ENCODE measurements around the gene AATK.

AATK gene

DNA sequence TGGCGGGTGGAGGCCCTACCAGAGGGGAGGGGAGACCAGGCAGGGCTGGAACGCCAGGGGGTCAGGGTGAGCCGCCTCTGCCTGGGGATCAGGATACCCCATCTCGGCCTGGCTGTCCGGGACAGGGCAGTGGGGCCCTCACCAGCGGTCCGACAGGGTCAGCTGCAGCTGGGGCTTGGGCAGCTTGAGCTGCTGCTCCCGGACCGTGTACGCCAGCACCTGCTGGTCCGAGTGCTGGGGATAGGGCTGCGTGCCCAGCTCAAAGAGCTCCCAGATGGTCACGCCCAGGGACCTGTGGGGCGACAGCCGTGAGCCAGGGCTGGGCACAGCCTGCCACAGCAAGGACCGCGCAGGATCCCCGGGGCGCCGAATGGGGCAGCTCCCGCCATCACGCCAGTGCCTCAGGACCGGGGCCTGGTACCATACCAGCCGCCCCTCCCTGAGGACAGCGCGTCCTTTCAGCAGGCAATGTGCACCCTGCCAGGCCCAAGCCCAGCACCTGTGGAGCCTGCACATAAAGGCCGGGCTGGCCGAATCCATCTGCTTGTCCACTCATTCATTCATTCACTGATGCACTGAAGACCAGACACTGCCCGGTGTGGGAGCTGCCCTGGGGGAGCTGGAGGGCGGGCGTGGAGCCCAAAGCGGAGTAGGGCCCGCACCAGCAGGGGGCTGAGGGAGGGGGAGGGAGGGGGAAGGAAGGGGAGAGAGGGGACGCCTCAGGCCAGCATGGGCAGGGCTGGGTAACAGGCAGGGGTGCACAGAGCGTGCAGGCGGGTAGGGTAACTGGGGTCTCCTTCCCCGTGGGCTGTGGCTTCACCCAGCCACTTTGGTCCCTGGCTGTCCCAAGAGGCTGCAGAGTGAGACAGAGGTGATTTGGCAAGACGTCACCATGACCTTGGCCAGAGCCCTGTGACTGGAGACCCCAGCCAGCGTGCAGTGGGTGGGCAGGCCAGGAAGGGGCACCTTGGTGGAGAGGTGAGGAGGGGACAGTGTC, 42.7 kb downstream of the AATK start:
- no peak for DNase-seq

DNA sequence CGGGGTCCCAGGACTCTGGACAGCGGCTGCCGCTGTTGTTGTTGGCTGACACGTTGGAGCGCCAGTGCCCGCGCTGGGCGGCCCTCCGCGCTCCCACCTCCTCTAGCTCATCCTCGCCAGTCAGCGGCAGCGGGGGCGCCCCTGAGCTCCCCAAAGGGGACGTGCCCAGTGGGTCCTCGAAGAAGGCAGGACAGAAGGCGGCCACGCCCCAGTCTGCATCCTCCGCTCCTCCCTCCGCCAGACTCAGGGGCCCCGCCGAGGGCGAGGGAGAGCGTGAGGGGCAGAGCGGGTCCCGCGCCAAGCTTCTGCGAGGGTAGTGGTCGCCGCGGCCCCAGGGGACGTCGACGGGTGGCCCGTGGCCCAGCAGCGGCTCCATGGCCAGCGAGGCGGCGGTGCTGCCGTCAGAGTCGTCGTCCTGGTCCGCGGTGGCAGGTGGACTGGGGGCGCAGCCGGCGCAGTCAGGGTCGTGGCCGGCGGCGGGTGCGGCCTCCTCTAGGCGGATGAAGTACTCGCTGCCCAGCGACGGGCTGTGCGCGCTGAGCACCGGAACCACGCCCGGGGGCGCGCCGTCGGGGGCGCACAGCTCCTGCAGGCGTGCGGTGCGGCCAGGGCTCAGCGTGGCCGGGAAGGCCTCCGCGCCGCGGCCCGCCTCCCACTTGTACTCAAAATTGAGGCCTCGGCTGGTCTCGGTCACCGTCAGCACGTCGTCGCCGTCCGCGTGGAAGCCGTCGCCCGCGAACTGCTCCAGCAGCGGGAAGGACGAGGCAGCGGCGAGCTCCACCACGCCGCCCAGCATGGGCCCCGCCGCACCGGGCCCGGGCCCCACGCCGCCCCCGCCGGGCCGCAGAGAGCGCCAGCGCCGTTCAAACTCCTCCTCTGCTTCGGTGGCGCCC, 43.9 kb downstream of the AATK start:
- no peak for DNase-seq

DNA sequence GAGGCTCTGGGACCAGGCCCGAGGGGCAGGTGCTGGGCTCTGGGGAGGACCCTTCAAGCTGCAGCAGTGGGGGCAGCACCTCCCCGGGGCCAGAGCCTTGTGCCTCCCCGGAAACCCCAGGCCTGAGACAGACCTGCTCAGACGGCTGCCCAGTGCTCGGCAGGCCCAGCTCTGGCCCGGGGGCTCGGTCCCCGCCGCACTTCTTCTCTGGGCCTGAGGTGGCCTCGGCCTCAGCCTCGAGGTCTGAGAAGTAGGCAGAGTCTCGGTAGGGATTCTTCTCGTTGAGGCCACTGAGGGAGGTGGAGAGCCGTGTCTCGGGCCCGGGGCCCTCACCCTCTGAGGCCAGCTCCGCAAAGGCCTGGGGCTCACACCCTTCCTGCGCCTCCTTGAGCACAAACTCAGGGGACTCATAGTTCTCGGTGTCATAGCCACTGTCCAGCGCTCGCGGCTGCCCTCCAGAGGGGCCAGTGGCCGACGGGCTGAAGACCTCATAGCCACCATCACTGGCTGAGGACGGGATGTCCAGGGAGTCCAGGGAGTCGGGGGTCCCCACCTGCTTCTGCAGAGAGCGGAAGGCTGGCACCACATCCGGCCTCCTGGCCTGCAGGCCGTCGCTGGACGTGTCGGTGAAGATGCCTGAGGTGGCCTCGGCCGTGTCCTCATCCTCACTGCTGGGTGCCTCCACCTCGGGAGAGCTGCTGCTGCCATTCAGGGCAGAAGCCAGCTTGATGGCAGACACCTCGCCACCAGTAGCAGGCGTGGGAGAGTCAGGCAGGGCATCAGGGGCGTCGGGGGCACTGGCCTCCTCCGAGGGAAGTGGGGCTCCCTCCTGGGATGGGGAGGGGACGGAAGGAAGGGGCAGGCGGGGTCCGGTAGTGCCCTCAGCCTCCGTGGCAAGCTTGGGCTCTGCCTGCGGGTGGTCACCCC, 45.1 kb downstream of the AATK start:
- no peak for DNase-seq

DNA sequence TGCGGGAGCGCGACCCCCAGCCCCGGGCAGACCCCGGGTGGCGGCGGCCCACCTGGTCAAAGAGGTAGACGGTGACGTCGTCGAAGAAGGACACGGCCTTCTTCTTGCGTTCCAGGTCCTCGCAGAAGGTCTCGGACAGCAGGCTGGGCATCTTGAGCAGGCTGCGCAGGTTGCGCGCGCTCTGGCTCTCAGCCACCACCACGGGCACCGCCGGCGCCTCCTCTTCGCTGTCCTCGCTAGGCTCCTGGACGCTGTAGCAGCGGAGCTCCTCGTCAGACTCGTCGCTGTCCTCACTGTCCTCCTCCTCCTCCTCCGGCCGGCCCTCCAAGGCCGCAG, 45.9 kb downstream of the AATK start:
- no peak for DNase-seq

DNA sequence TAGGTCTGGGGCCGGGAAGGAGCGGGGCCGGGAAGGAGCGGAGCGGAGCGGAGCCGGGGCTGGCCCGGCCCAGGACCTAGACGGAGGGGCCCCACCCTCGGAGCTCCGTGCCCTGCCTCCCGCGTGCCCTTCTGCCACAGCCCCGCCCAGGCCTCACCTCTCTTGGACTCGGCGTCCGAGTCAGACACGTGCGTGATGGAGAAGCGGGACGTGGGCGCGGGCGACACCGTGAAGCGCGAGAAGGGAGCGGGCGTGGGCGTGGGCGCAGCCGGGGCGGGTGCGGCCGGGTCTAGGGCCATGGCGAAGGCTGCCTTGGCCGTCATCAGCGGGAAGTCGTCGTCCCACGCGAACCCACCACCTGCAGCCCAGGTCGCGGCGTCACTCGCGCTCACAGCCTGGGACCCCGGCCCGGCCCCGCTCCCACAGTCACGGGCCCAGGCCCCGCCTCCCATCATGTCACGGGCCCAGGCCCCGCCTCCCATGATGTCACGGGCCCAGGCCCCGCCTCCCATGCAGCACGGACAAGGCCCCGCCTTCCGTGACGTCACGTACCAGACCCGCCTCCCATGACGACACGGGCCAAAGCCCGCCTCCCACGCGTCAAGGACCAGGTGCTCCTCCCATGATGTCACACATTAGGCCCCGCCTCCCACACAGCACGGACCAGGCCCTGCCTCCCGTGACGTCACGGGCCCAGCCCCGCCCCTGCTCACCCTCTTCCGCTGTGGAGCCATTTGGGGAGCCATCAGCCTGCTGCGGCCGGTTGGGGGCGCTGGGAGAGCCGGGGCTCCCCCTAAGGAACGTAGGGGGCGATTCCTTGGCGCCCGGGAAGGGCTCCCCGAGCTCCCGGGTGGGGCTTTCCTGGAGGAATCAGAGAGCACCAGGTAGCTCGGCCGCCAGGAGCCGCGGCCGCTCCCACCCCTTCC, 46.5 kb downstream of the AATK start:
- DNase-seq: peak; percentile 95

DNA sequence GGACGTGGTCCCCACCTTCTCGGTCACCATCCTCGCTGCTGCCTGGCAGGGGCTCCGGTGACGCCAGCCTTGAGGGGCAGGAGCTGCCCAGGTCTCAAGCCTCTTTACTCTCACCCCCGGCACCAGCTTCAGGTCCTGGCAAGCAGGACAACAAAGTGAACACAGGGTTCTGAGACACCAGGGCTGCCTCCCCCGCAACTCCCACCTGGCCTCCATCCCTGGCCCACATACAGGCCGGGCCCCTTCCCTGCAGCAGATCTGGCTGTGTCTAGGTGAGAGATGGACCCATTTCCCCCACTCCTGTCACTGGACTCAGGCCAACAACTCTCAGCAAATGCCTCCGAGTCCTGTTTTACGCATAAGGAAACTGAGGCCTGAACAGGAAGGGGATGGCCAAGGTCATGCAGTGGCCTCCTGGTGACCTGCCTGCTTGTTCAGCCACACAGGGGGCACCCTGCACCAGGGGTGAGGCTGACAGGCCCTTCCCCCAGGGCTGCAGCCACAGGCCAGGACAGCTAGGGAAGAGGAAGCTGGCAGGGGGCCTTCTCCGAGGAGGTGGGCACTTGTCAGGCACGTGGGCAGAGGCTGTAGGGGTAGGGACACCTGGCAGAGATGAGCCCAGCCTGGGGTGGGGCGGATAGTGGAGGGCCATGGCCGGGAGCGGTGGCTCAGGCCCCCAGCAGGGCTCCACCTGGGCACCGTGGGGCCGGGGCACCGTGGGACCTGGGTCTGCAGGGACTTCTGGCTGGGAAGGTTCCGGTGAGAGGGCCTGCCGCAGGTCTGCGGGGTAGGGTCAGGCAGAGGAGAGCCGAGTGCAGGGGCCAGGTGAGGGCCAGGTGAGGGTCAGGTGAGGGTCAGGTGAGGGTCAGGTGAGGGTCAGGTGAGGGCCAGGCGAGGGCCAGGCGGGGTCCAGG, 47.5 kb downstream of the AATK start:
- DNase-seq: no peak

DNA sequence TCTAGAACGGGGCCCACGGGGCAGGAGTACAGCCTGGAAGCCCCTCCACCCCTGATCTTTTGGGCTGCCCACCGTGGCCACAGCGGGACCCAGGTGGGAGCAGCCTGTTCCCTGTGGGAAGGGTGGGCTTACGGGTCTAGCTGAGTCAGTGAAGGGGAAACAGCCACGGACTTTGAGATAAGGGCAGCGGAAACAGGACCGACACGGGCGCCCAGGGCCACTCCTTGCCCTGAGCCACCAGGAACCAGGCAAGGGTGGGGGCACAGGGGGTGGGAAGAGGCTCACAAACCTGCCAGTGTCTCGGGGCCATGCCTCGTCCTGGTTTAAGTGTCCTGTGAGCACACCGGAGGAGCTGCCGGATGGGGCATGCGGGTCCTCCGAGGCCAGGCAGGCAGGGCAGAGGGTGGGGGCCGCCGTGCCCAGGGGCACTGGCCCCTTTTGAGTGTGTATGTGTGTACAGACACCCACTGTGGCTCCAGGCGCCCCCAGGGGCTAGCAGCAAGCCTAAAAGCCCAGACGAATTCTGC, 48.3 kb downstream of the AATK start:
- DNase-seq: no peak

DNA sequence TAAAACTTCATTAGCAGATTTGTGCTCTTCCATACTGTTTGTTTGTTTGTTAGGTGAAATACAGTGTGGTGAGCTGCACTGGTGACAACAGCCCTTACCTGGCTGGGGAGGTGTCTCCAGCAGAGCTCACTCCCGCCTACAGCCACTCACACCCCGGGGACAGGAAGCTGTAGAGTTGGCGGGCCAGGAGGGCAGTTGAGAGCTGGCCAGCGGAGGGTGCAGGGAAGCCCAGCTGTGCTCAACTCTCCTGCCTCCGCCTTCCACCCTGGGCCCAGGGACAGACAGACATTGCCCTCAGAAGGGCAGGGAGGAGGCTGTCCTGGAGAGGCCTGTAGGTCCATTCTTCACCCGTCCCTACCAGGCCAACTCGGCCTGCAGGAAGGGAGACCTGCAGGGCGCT, 49.3 kb downstream of the AATK start:
- no peak for DNase-seq

DNA sequence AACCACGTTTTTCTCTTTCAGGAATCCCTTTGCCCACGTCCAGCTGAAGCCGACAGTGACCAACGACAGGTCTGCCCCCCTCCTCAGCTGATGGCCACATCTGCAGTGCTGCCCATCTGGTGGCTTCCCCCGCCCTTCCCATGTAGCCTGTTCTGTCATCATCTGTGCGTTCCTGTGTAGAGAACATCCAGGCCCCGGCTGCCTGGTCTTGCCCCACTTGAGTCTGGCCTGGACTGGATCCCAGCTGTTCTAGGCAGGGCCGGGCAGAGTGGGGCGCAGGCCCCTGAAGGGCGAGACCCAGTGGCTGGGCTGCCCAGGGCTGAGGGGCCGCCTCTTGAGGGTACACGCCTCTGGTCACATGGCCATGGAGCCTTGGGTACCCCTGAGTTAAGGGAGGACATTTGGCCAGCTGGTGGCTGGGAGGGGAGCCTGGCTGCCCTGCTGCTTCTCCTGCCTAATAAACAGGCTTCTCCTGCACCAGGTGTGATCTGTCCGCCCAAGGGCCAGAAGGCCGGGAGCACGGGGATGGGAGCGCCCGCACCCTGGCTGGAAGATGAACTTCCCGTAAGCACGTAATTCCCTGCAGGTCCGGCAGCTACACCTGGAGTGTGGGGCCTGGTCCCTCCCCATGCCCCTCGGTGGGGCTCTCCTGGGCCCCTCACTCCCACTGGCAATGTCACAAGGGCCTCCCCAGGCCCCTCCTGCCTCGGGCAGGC, 50.1 kb downstream of the AATK start:
- no peak for DNase-seq

DNA sequence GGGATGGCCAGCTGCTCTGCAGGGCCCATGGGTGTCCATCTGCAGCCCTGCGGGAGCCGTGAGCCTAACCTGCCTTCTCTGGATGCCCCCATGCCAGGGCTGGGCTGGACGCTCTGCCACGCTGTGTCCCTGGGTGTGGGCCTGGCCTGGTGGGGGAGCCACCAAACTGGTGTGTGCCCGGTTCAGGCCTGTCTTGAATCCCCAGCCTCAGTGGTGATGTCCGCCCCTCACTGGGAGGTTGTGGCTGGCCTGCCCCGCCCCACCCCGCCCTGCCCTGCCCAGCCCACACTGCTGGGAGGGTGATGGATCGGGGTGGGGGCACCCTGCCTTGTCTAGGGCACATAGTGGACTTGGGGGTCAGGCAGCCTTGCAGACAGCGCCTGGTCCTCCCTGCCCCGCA, 50.8 kb downstream of the AATK start:
- no peak for DNase-seq

DNA sequence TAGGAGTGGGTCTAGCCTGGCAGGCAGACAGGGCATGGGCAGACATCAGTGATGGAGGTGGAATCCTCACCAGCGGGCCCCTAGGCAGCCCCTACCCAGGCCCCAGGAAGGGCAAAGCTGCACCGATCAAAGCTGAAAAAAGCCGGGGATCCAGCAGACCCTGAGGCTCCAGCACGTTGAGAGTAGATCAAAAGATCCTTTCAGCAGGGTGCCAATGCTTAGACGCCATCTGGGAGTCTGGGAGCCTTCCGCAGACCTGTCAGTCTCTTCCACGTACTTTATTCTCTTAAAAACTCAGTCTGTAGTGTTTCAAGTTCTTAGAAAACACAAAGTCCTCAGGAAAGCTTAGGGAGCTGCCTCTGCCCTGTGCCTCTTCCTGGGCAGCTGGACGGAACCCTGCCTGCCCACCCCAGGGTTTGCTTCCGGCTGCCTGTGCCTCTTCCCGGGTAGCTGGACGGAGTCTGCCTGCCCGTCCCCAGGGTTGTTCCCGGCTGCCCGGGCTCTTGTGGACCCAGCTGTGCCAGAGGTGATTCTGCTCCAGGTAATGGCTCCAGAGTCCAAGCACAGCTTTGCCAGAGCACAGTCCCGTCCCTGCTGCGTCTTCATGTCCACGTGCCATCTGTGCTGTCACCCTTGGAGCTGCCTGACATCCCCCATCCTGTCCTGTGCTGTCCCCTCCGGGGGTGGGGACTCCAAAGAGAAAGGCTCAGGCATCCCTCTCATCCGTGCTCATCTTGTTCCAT, 51.5 kb downstream of the AATK start:
- DNase-seq: no peak

DNA sequence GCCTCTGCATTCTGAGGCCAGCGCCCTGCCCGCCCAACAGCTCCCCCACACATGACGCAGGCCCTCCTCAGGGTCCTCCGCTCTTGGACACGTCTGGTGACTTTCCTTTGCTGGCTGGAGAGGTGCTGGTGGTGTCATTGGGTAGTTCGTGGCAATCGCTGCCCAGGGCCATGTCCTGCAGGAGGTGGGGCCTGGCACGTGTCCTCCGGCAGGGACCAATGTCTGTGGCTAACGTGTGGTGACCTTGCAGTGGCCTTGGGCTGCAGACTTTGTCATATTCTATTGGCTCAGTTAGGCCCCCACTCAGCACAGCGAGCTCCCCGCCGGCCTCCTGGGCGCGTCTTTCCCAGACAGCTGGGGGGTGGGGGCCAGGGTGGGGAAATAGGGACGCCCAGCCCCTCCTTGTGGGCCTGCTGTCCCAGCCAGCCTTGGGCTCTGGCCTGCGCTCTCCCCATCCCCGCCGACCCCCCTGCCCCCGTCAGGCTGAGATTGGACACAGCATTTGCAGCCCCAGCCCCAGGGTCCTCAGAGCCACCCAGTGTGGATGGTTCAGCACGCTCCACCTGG, 52.8 kb downstream of the AATK start:
- DNase-seq: no peak

DNA sequence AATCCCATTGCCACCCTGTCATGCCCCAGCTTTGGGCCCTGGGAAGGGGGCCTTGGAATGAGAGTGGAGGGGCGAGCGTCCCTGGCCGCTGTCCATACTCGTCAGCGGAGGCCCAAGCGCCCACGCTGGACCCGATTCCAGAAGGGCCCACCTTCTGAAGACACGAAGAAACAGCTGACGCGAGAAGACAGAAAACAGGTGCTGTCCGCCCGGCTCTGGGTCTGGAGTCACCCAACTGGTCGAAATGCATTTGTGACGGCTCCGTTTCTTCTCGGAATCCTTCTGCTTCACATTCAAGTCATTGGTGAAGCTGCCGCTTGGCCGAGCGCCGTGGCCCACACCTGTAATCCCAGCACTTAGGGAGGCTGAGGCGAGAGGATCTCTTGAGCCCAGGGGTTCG, 53.6 kb downstream of the AATK start:
- DNase-seq: no peak

DNA sequence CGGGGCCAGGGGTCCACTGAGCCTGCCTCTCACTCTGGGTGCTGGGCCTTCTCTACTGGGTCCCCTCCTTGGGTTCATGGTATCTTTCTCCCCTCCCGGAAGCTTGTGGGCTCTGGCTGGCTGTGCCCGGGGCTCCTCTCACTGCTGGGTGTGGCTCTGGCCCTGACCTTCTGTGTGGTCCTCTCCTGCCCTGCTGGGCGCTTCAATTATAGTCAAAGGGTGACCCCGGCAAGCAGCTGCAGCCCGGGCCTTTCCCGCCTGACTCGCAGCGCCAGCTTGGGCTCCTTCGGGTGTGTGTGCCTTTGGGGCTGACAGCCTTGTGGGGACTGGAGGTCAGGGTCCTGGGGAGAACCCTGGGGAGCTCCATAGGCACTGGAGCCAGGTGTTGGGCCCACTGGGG, 55.0 kb downstream of the AATK start:
- no peak for DNase-seq

DNA sequence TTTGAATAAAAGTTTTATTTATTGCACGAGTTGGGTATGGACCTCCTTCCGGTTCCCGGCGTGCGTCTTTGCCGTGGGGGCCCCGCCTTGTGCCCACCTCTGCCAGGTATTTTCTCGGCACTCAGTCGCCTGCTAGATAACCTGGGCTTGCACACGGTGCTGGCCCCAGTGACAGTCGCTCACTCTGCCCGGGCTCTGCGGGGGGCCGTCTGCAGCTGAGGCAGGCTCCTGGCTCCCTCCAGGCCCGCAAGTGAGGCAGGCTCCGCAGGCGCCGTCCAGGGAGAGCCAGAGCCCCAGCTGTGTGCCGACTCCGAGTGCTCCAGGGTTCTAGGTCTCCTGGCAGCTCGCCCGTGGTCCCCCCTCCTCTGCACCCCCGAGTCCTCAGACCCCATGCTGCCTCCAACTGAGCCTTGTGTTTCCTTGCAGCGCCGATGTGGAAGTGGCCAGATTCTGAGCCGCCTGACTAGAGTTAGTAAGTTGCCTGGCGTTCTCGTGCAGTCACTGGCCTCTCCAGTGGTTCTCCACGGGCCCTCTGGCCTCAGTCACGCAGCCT, 55.5 kb downstream of the AATK start:
- no peak for DNase-seq

DNA sequence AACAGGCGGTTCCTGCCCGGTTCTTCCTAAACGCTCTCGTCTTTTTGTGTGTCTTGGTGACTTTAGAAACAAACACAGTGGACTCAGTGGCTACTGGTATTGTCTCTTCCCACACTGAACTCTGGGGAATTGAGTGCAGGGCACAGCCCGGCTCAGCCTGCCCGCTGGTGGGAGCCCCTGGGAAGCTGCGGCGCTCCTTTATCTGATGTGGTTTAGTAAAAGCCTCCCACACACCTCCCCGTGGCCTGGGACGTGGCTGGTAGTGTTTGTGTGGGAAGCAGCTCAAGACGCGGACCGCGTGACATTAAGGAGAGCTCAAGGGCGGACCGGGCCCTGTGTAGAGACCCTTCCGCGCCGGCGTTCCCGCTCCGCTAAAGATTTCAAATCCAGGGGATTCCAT, 56.1 kb downstream of the AATK start:
- DNase-seq: no peak

DNA sequence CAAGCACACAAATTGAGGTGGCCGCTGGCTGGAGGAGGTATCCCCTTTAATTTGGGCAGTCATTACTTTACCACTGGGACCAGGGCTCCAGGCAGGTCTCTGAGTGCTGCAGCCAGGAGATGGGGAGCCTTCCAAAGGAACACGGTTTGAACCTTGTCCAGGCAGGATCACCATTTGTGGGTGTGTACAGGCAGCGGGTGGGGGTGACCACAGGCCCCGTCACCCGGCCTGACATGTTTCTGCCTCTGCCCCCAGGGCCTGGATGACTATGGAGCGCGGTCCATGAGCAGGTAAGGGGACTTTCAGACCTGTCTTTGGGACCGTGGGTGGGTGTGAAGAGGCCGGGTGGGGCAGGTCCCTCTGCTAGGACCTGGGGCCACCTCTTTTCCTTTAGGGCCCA, 57.8 kb downstream of the AATK start:
- DNase-seq: no peak

DNA sequence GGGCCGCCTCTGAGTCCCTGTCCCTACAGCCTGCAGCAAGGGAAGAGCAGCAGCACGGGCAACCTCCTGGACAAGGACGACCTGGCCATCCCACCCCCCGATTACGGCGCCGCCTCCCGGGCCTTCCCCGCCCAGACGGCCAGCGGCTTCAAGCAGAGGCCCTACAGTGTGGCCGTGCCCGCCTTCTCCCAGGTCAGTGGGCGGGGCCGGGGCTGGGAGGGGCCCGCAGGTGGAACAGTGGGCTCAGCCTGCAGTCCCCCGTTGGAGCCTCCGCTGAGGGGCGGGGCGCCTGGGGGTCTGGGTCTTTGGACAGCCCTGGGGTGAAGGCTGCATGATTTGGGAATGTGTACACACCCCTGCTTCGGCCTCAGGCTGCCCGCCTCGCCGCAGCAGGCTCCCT, 59.3 kb downstream of the AATK start:
- no peak for DNase-seq

Data from NCI-H1105 (cell line).